Smooth muscle cell (in vitro differentiated cells): ENCODE data around the gene FSIP1. TPM values are rescaled to one million over a fixed set of nuclear protein-coding genes. Genes with fewer than 3 reads are reported as not detected.

ENCODE experiments used
- DNase-seq: peaks from one replicate; lab custom pipeline; 2025; ENCODE audit not compliant: unreplicated experiment; lab: John Stamatoyannopoulos, UW
- H2AFZ ChIP-seq: fragments of 200-600 bp; sonication (generic); 2 replicates; pipeline ENCODE4 v1.6.0; 2016; ENCODE audit warnings: antibody characterized with exemption, low read depth, mild to moderate bottlenecking
- H3F3A ChIP-seq: fragments of 200-600 bp; sonication (generic); 2 replicates; pipeline ENCODE4 v1.6.0; 2017; ENCODE audit warnings: antibody characterized with exemption, low read depth
- H3K27ac ChIP-seq: fragments of 200-600 bp; sonication (generic); 2 replicates; pipeline ENCODE4 v1.5.1; 2016; ENCODE audit warnings: low read depth, mild to moderate bottlenecking
- H3K27me3 ChIP-seq: fragments of 200-600 bp; sonication (generic); 2 replicates; pipeline ENCODE4 v1.6.1; 2016; ENCODE audit warnings: low read depth, mild to moderate bottlenecking
- H3K36me3 ChIP-seq: fragments of 200-600 bp; sonication (generic); 2 replicates; pipeline ENCODE4 v1.5.1; 2016; ENCODE audit warnings: low read depth
- H3K4me1 ChIP-seq: fragments of 200-600 bp; sonication (generic); 2 replicates; pipeline ENCODE4 v1.5.1; 2016; ENCODE audit warnings: low read depth
- H3K4me2 ChIP-seq: fragments of 200-600 bp; sonication (generic); 2 replicates; pipeline ENCODE4 v1.6.0; 2016; ENCODE audit warnings: mild to moderate bottlenecking
- H3K4me3 ChIP-seq: fragments of 200-600 bp; sonication (generic); 2 replicates; pipeline ENCODE4 v1.5.1; 2016; ENCODE audit warnings: mild to moderate bottlenecking
- H3K79me2 ChIP-seq: fragments of 200-600 bp; sonication (generic); 2 replicates; pipeline ENCODE4 v1.6.0; 2016; ENCODE audit warnings: low read depth, mild to moderate bottlenecking
- H3K9ac ChIP-seq: fragments of 200-600 bp; sonication (generic); 2 replicates; pipeline ENCODE4 v1.6.0; 2016; ENCODE audit warnings: low read depth
- H3K9me3 ChIP-seq: fragments of 200-600 bp; sonication (generic); replicated peaks from 2 replicates; pipeline ENCODE4 v1.5.1; 2016; ENCODE audit warnings: low read depth
- H4K20me1 ChIP-seq: fragments of 200-600 bp; sonication (generic); 2 replicates; pipeline ENCODE4 v1.6.0; 2016; ENCODE audit warnings: low read depth
- CTCF ChIP-seq: fragments of 200-600 bp; sonication (generic); IDR thresholded peaks from 2 replicates; pipeline ENCODE4 v1.5.1; 2017; ENCODE audit warnings: borderline replicate concordance, mild to moderate bottlenecking, antibody characterized with exemption; ENCODE audit not compliant: insufficient read depth, poor library complexity, severe bottlenecking
- WGBS: methylation state at CpG from one replicate; pipeline ENCODE4 v1.1.7; 2016; ENCODE audit warnings: low lambda C conversion rate; 5-methylcytosine and 5-hydroxymethylcytosine counted together
- polyA plus RNA-seq: library from polyadenylated mRNA; unstranded; fragments of >200 nt; fragmentation: Nextera tagmentation; extraction: Ambion mirVana; gene quantifications from 2 replicates; pipeline ENCODE4 v1.2.1, GENCODE V29; 2016
- total RNA-seq: library from RNA; depleted of rRNA; stranded (reverse); fragments of >200 nt; gene quantifications from 2 replicates; pipeline ENCODE4 v1.2.3, GENCODE V29; 2014

FSIP1 gene
- total and polyA plus RNA-seq, 2 experiments from 2014 or later = 0.13 to 0.43 TPM

DNA sequence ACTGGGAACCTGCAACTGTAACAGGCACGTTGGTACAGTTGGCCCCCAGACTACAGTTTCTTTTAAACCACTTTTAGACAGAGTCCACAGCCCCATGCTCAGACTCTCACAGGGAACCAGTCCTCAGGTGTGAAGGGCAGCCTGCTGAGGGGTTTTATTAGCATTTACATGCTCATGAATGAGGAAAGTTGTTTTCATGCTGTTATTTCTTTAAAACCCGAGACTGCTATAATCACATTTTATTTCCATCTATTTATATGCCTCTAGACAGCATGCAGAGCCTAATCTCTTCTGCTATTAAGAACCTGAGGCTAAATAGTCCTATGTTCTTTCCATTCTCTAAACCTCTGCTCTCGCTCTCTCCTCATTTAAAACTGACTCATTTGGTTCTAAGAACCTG lies 26.3 kb upstream of the FSIP1 start:
- WGBS = 47% methylated on average over 3 of the region's 3 CpGs
- Histone ChIP-seq H3K4me3 (no peak overlapping the region), H3K4me2 (no peak overlapping the region), H3K9me3 (no peaks in the 10 kb centered on the region), H3K27ac (no peak overlapping the region), H3F3A (no peaks in the 10 kb centered on the region), H3K4me1 (no peaks in the 10 kb centered on the region), H4K20me1 (peaks cover 4% of the 10 kb centered on the region), H3K9ac (no peak overlapping the region), H2AFZ (no peak overlapping the region), H3K79me2 (no peaks in the 10 kb centered on the region), H3K27me3 (no peaks in the 10 kb centered on the region), H3K36me3 (no peaks in the 10 kb centered on the region)
- TF ChIP-seq CTCF = no peak
- DNase-seq = no peak

DNA sequence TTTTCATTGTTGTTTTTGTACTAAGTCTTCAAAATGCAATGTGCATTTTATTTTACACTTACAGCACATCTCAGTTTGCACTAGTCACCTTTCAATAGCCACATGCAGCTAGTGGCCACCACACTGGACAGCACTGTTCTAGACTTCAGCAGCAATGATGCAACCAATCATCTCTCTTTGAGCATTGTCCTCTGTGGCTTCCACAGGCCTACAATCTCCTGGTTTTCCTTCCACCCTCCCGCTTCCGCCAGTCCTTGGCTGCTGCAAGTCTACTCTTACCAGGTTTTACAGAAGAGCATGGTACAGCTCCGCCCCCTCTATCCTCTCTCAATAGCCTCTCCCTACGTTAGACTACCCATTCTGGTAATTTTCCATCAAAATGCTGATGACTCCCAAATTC lies 25.1 kb upstream of the FSIP1 start:
- Histone ChIP-seq H3K36me3 (no peaks in the 10 kb centered on the region), H3K79me2 (no peaks in the 10 kb centered on the region), H3K9ac (no peak overlapping the region), H3K9me3 (no peaks in the 10 kb centered on the region), H3F3A (no peaks in the 10 kb centered on the region), H4K20me1 (peaks cover 4% of the 10 kb centered on the region), H3K27me3 (no peaks in the 10 kb centered on the region), H3K4me3 (no peak overlapping the region), H3K4me2 (no peak overlapping the region), H3K4me1 (no peaks in the 10 kb centered on the region), H2AFZ (no peak overlapping the region), H3K27ac (no peak overlapping the region)
- DNase-seq = no peak
- 78% methylated on average over 4 of the region's 4 CpGs for WGBS
- TF ChIP-seq CTCF = no peak

DNA sequence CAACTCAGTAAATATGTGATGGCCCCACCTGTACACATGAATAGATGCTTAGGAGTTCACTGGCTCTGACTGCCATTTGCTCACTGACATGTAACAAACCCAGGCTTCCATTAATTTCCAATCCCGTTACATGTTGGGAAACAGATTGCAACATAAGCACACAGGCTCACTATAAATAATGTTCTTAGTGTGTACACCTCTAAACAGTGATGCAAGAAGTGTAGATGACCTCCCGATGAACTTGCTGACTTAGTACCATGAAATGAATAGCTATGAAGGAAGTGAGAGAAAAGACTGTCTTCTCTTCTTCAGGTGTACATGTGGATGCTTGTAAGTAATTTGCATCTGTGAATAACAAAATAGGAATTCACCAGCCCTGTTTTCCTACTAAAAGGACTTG lies 21.4 kb upstream of the FSIP1 start:
- Histone ChIP-seq H3K27ac (no peak overlapping the region), H3K27me3 (no peaks in the 10 kb centered on the region), H3K4me1 (no peaks in the 10 kb centered on the region), H3K79me2 (no peaks in the 10 kb centered on the region), H3K36me3 (no peaks in the 10 kb centered on the region), H2AFZ (no peak overlapping the region), H3K4me3 (no peak overlapping the region), H3F3A (no peaks in the 10 kb centered on the region), H4K20me1 (no peaks in the 10 kb centered on the region), H3K4me2 (no peak overlapping the region), H3K9ac (no peak overlapping the region), H3K9me3 (no peaks in the 10 kb centered on the region)
- 91% methylated on average over 2 of the region's 2 CpGs for WGBS
- TF ChIP-seq CTCF = no peak
- no peak for DNase-seq

DNA sequence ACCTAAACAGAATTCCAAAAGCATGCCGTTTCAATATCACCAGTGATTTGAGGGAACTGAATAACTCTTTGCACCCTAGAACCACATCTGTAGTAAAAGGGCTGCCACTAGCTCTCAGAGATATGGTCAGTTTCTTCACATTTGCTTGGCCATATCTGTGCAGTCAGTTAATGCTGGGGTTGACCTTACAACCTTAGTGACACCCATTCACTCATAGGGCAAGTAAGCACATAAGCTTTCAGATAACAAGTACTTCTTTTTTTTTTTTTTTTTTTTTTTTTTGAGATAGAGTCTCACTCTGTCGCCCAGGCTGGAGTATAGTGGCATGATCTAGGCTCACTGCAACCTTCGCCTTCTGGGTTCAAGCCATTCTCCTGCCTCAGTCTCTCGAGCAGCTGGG lies 20.4 kb upstream of the FSIP1 start:
- no peaks in the 10 kb centered on the region for H3K36me3 ChIP-seq

More for the DNA sequence above, 20.4 kb upstream of the FSIP1 start:
- WGBS = 93% methylated on average over 4 of the region's 4 CpGs
- no peaks in the 10 kb centered on the region for H4K20me1 ChIP-seq
- H3K27ac ChIP-seq = no peak overlapping the region
- H3K79me2 ChIP-seq = no peaks in the 10 kb centered on the region
- no peaks in the 10 kb centered on the region for H3K27me3 ChIP-seq
- no peaks in the 10 kb centered on the region for H3K9me3 ChIP-seq
- TF ChIP-seq CTCF = no peak
- no peak overlapping the region for H3K4me2 ChIP-seq
- H3F3A ChIP-seq = no peaks in the 10 kb centered on the region
- no peak overlapping the region for H3K9ac ChIP-seq
- H3K4me1 ChIP-seq = no peaks in the 10 kb centered on the region
- H2AFZ ChIP-seq = no peak overlapping the region
- no peak for DNase-seq
- no peak overlapping the region for H3K4me3 ChIP-seq
